Type B pancreatic cell (in vitro differentiated cells): ENCODE results near the gene NCLN. TPM values are rescaled to one million over a fixed set of nuclear protein-coding genes. Genes with fewer than 3 reads are reported as not detected.

Experiments
- DNase-seq: peaks from one replicate; pipeline ENCODE4 v3.0.0; 2021; ENCODE audit warnings: mixed read lengths; ENCODE audit not compliant: unreplicated experiment; ENCODE audit errors: extremely low spot score
- H3K27ac Mint-ChIP-seq: 2 replicates; pipeline ENCODE4 v1.8.0; 2021; ENCODE audit warnings: mild to moderate bottlenecking, mixed read lengths
- H3K27me3 Mint-ChIP-seq: 2 replicates; pipeline ENCODE4 v1.8.0; 2021; ENCODE audit warnings: mixed read lengths
- H3K36me3 Mint-ChIP-seq: 2 replicates; pipeline ENCODE4 v1.8.0; 2021; ENCODE audit warnings: mixed read lengths
- H3K4me1 Mint-ChIP-seq: one replicate; pipeline ENCODE4 v1.8.0; 2021; ENCODE audit warnings: mixed read lengths; ENCODE audit not compliant: unreplicated experiment
- H3K4me3 Mint-ChIP-seq: 2 replicates; pipeline ENCODE4 v1.8.0; 2021; ENCODE audit warnings: mild to moderate bottlenecking, mixed read lengths
- H3K9me3 Mint-ChIP-seq: 2 replicates; pipeline ENCODE4 v1.8.0; 2021; ENCODE audit warnings: mixed read lengths
- total RNA-seq: library from RNA; stranded (reverse); gene quantifications from 2 replicates; pipeline ENCODE4 v1.2.1, GENCODE V29; 2021; ENCODE audit warnings: low replicate concordance
- TF ChIP-seq, protein P1 (sequence below): fragments of 200-600 bp; sonication (generic); conservative IDR thresholded peaks from 2 replicates; pipeline ENCODE4 v1.5.0; 2021; ENCODE audit warnings: antibody characterized with exemption, mild to moderate bottlenecking

The NCLN gene
- total RNA-seq, 1 donor from 2014 or later: 65.8 TPM

DNA sequence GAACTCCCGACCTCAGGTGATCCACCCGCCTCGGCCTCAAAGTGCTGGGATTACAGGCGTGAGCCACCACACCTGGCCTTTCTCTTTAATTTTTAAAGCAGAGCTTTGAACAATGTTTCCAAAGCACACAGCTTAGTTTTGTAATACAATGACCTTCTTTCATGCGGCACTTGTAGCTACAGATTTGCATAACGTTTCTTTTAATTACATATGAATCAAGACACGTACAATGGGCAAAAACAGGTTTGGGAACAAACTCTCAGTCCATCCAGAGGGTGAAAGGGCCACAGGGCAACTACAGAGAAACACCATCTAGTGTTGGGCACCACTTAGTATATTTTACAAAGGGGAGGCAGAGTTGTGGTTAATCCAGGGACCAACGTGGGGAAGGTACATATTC, 26.2 kb upstream of the NCLN start:
- no peak for DNase-seq
- Mint-ChIP-seq H3K27me3 (peaks cover 18% of the 10 kb centered on the region), H3K27ac (no peak overlapping the region), H3K36me3 (no peaks in the 10 kb centered on the region), H3K4me3 (no peak overlapping the region), H3K9me3 (no peaks in the 10 kb centered on the region), H3K4me1 (peaks cover 6% of the 10 kb centered on the region)
- TF ChIP-seq, protein P1, sequence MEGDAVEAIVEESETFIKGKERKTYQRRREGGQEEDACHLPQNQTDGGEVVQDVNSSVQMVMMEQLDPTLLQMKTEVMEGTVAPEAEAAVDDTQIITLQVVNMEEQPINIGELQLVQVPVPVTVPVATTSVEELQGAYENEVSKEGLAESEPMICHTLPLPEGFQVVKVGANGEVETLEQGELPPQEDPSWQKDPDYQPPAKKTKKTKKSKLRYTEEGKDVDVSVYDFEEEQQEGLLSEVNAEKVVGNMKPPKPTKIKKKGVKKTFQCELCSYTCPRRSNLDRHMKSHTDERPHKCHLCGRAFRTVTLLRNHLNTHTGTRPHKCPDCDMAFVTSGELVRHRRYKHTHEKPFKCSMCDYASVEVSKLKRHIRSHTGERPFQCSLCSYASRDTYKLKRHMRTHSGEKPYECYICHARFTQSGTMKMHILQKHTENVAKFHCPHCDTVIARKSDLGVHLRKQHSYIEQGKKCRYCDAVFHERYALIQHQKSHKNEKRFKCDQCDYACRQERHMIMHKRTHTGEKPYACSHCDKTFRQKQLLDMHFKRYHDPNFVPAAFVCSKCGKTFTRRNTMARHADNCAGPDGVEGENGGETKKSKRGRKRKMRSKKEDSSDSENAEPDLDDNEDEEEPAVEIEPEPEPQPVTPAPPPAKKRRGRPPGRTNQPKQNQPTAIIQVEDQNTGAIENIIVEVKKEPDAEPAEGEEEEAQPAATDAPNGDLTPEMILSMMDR: no peak

DNA sequence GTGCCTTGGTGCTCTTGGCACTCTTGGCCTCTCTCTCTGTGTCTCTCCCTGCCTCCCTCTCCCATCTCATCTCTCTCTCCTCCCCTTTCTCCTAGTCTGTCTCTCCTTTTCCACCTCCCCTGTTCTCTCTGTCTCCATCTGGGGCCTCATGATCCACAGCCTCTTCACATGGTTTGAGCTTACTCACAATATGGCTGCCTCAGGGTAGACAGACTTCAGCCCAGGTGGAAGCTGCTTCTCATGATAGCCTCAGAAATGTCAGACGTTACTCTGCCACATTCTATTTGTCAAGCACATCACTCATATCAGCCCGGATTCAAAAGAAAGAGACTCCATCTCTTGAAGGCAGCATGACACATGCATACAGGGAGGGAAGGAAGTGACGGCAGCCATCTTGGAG, 25.5 kb upstream of the NCLN start:
- DNase-seq: no peak
- Mint-ChIP-seq H3K36me3 (no peaks in the 10 kb centered on the region), H3K27me3 (peaks cover 18% of the 10 kb centered on the region), H3K4me1 (peaks cover 6% of the 10 kb centered on the region), H3K27ac (no peak overlapping the region), H3K4me3 (no peak overlapping the region), H3K9me3 (no peaks in the 10 kb centered on the region)
- TF ChIP-seq, protein P1: no peak

DNA sequence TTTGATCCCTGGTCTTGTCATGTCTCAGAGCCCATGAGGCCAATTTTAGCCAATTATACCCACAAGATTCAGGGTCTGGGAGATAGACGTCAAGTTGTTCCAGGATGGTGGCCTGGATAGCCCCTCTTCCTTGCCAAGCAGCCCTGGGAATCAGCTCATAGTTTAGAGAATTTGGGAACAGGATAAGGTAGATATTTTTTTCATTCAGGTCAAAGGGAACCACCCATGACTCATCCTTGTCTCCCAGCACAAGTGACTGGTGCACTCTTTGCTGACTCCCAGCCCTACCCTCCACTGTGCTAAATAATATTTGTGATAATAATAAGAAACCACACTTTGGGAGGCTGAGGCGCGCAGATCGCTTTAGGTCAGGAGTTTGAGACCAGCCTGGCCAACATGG, 24.3 kb upstream of the NCLN start:
- Mint-ChIP-seq H3K4me3 (no peak overlapping the region), H3K27ac (no peak overlapping the region), H3K4me1 (peaks cover 6% of the 10 kb centered on the region), H3K36me3 (no peaks in the 10 kb centered on the region), H3K27me3 (peaks cover 20% of the 10 kb centered on the region), H3K9me3 (no peaks in the 10 kb centered on the region)
- TF ChIP-seq, protein P1: no peak
- no peak for DNase-seq

DNA sequence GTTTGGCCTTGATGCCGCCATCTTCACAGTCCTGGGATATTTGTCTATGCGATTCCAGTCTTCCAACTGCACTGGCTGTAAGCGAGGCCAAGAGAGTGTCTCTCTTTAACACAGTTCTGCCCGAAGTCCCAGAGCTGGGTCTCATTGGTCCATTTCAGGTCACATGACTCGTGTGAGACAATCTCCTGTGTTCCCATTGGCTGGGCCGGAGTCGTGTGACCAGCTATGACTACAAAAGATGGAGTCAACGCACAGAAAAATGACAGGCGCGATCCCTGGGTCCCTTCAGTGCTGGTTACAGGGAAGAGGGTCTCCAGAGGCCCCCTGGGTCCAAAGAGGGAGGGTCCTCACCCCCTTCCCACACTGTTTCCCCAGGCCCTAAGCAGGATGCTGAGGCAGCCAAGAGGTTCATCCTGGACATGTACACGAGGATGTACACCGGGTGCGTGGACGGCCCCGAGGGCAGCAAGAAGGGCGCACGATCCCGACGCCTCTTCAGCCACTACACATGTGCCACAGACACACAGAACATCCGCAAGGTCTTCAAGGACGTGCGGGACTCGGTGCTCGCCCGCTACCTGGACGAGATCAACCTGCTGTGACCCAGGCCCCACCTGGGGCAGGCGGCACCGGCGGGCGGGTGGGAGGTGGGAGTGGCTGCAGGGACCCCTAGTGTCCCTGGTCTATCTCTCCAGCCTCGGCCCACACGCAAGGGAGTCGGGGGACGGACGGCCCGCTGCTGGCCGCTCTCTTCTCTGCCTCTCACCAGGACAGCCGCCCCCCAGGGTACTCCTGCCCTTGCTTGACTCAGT, 23.1 kb upstream of the NCLN start:
- H3K36me3 Mint-ChIP-seq: no peaks in the 10 kb centered on the region

DNA sequence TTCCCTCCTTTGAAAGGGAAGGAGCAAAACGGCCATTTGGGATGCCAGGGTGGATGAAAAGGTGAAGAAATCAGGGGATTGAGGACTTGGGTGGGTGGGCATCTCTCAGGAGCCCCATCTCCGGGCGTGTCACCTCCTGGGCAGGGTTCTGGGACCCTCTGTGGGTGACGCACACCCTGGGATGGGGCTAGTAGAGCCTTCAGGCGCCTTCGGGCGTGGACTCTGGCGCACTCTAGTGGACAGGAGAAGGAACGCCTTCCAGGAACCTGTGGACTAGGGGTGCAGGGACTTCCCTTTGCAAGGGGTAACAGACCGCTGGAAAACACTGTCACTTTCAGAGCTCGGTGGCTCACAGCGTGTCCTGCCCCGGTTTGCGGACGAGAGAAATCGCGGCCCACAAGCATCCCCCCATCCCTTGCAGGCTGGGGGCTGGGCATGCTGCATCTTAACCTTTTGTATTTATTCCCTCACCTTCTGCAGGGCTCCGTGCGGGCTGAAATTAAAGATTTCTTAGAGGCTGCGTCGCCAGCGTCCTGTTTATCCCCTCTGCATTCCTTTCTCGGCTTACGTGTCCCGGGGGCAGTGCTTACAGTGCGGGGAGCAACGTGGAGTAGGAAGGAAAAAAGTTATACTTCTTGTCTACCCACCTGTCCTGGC, 22.4 kb upstream of the NCLN start:
- peak overlapping the region; percentile 61 for H3K27ac Mint-ChIP-seq
- peaks cover 15% of the 10 kb centered on the region for H3K27me3 Mint-ChIP-seq
- TF ChIP-seq, protein P1: peak; percentile 95
- H3K4me1 Mint-ChIP-seq: peaks cover 6% of the 10 kb centered on the region
- peak; percentile 74 for DNase-seq
- H3K36me3 Mint-ChIP-seq: no peaks in the 10 kb centered on the region
- no peaks in the 10 kb centered on the region for H3K9me3 Mint-ChIP-seq
- H3K4me3 Mint-ChIP-seq: peak overlapping the region; percentile 59

More for the DNA sequence above, 23.1 kb upstream of the NCLN start:
- Mint-ChIP-seq H3K9me3 (no peaks in the 10 kb centered on the region), H3K27ac (no peak overlapping the region), H3K27me3 (peaks cover 15% of the 10 kb centered on the region), H3K4me3 (no peak overlapping the region), H3K4me1 (peaks cover 6% of the 10 kb centered on the region)
- no peak for DNase-seq
- TF ChIP-seq, protein P1: no peak
